GM21390 (cell line): ENCODE results near the gene SPDL1.
"Not testable (repeated sequence)": the region's sequence is repeated elsewhere in the genome, so short reads cannot be mapped to it uniquely, and the experiment has no call there.

ENCODE experiments used
- ATAC-seq: cut with Tn5 transposase; IDR thresholded peaks from one replicate; pipeline ENCODE4 v1.9.1; 2021; ENCODE audit not compliant: unreplicated experiment

Gene SPDL1

GRCh38 chr5:169571355-169571754 is 12.2 kb upstream of the SPDL1 start:
- no peak for ATAC-seq

GRCh38 chr5:169574134-169574646 is 9.4 kb upstream of the SPDL1 start:
- ATAC-seq: no peak

- ATAC-seq: no peak
Observed at GRCh38 chr5:169576181-169576598, 7.4 kb upstream of the SPDL1 start.

DNA sequence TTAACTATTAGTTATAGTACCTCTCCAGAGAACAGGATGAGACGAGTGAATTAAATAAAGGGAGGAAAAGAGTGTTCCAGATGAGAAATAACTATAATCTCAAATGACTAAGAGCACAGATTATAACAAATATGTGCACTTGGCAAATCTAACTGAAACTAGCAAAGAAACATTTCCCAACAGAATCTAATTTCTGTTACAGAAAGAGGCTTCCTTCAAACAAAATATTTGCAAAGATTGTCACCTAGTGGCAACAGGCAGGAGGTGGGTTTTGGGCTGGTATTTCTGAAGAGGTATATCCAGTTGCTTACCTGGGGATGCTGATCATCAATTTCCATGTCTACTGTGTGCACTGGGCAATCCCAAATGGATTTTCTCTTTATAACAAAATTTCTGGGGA is 5.6 kb upstream of the SPDL1 start:
- ATAC-seq: no peak

GRCh38 chr5:169580964-169581363 is 2.6 kb upstream of the SPDL1 start:
- ATAC-seq: no peak

DNA sequence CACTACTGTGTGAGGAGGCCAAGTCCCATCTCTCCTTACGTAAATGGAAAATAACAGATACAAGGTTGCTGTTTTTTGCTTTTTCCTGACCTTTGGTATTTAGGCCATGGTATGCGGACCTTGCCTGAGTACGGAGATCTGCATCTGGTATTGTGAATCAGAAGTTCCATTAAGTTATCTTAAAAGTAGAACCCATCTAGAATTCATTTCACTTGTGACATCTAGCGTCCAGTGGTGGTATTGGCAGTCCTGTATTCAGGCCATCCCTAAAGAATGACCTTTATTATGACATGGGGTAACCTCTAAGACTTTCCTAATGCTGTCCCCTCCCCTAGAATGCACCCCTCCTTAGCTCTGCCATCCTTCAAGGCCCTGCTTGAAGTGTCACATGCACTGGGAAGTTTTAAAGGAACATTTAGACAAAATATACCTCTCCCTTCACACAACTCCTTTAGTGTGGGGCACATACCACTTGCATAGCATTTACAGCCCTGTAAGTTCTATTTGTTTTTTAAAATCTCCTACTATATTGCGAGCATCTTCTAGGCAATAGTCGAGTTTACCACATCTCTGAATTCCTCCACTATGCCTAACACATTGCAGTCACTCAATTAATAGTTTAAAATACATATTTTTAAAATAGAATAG is 1.9 kb upstream of the SPDL1 start:
- ATAC-seq: peak; percentile 37

DNA sequence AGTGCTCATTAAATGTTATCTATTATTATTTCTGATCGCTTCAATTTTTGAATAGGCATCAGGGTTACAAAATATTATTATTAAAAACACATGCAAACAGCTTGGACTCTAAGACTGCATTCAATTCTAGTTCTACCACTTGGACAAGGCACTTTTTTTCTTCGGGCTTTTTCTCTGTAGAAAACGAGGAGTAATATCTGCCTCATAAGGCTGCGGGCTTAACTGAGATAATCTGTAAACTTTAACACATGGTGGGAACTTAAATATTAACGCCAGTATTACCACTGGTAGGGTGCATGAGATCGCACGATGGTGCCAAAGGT is 511 bp upstream of the SPDL1 start:
- peak; percentile 33 for ATAC-seq

DNA sequence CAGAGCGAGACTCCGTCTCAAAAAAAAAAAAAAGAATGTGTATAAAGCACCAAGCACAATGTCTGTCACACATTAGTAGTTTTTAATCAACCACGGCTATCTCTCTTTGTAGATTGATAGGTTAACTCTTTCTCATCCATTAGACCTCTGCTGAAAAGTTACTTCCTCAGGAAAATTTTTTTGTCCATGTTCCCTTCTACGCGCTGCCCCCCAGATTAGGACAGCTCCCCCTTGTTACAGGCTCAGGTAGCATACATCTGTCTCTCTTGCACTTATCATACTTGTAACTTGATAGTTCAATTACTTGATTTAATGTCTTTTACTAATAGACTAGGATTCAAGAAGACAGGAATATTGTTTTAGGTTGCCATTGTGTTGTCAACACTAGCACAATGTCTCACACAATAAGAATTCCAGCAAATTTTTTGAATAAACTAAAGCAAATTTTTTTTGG is 1.5 kb downstream of the SPDL1 start:
- no peak for ATAC-seq

DNA sequence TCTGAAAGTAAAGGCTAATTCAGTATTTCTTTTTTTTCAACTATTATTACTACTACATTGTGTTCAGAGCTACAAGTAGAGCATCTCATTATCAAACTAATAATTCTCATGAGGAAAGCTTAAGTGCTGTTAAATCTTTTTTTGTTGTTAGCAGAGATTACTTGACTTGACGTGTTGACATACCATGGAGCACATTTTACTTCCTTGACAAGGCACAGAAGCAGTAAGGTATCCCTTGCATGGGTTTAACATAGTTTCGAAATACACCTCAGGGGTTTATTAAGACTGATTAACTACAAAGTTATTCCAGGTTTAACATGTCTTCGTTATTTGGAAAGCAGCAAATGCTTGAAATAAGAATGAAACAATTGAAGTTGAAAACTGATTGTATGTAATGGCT is 7.0 kb downstream of the SPDL1 start:
- ATAC-seq: no peak

DNA sequence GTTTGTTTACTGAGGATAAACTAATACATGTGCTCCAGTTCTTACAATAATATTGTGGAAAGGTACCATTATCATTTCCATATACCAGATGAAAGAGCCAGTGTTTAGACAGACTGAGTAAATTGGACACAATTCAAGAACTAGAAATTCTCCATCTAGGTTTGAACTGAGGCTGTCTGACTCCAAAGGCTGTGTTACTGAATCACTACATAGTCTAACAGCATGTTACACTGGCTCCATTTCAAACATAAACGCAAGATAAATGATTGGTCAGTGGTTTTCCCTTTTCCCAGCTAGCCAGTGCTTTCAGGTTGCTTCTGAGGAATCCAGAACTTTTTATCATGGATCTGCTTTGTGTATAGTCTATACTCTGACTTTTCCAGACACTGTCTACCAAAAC is 8.1 kb downstream of the SPDL1 start:
- ATAC-seq: no peak

GRCh38 chr5:169592937-169593650 is 9.5 kb downstream of the SPDL1 start:
- ATAC-seq: no peak

DNA sequence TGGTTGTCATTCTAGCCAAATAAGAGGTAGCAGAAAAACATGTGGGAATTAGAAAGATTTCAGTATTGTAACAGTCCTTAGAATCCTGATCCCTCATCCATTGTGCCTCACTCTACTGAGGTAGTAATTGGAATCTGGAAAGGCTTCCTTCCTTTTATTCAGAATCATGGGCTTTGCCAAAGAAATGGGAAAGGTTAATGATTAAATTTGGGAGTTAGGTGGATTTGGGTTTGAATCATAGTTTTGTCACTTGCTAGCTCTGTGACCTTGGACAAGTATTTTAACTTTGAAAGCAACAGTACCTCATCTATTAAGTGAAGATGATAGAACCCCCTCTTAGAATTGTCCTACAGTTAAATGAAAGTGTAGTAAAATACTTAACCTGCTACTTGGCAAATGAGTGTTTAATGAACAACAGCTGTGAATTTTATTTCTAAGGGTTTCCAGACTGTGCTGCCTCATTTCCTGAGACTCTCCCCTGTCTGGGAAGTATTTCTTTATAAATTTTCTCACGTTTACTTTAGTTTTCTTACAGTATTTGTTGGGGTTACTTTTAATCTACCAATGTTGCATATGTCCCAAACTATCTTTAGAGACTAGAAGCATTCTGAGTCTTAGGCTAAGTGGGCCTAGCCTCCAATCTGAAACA is 11.7 kb downstream of the SPDL1 start:
- no peak for ATAC-seq

GRCh38 chr5:169599451-169599850 is 15.9 kb downstream of the SPDL1 start:
- no peak for ATAC-seq

GRCh38 chr5:169602535-169602934 is 19.0 kb downstream of the SPDL1 start:
- no peak for ATAC-seq

DNA sequence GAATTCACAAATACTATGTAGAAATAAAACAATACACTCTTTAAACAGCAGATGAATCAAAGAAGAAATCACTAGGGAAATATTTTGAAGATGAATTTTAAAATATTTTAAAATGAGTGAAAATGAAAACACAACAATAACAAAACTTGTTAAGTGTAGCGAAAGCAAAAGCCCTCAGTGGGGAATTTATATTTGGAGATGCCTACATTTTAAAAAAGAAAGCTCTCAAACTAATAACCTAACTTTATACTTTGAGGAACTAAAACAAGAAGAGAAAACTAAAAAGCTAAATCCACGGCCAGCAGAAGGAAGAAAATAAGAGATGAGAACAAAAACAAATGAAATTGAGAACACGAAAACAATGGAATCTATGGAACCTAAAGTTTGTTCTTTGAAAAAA is 22.7 kb downstream of the SPDL1 start:
- peak; percentile 61 for ATAC-seq

DNA sequence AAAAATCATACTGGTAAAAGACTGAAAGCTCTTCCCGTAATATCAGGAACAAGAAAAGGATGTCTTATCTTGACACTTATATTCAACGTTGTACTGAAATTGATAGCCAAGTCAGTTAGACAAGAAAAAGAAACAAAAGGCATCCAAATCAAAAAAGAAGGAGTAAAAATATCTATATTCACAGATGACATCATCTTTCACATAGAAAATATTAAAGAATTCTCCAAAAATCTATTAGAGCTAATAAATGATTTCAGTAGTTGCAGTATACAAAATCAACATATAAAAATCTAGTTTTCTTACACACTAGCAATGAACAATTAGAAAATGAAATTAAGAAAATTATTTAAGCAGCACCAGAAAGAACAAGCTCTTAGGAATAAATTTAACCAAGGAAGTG is 24.3 kb downstream of the SPDL1 start:
- no peak for ATAC-seq

GRCh38 chr5:169609716-169610115 is 26.1 kb downstream of the SPDL1 start:
- no peak for ATAC-seq

GRCh38 chr5:169610606-169611005 is 27.0 kb downstream of the SPDL1 start:
- ATAC-seq: no peak

DNA sequence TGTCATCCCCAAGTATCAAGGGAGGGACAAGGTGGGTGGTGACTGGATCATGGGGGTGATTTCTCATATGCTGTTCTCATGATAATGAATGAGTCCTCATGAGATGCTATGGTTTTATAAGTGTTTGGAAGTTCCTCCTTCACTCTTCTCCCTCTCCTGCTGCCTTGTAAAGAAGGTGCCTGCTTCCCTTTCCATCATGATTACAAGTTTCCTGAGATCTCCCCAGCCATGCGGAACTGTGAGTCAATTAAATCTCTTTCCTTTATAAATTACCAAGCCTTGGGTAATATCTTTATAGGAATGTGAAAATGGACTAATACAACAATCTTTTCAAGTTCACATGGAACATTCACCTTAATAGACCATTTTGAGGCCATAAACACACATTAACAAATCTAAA is 32.0 kb downstream of the SPDL1 start:
- no peak for ATAC-seq

DNA sequence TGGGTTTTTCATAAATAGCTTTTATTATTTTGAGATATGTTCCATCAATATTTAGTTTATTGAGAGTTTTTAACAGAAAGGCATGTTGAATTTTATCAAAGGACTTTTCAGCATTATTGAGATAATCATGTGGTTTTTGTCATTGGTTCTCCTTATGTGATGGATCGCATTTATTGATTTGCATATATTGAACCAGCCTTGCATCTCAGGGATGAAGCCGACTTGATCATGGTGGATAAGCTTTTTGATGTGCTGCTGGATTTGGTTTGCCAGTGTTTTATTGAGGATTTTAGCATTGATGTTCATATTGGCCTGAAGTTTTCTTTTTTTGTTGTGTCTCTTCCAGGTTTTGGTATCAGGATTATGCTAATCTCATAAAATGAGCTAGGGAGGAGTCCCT is 40.7 kb downstream of the SPDL1 start:
- ATAC-seq: not testable (repeated sequence)

DNA sequence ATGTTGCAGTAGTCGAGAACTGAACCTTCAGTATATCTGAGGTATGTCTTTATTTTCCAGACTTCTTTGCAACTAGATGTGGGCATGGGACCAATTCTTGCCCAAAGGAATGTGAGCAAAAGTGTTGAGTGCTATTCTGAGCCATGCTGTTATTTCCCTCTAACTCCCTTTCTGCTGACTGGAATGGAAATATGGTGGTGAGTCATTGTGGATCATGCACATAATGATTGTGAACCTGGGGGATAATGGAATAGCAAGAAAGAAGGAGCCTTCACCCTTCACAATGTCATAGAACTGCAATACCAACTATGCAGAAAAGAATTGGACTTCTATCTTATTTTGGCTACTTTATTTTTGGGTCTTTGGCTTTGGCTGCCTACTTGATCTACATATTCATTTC is 43.2 kb downstream of the SPDL1 start:
- no peak for ATAC-seq

DNA sequence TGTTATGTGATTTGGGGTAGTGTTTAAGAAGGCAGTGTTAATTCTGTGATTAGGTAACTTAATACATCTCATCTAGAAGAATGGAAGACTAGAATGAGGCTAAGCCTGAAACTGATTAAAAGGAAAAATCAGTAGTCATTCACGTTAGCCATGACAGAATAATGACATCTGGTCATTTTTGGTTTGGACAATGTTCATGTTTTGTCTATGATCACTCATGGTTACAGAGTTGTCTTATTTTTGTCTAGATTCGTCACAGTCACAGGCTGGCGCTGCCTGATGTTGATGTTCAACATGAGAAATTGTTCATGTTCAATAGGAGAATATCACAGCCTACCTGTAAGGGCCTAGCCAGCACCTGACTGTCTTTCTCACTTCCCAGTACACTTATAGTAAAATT is 44.0 kb downstream of the SPDL1 start:
- no peak for ATAC-seq
